ENCODE measurements around the gene SERPINB1. TPM values are rescaled to one million over a fixed set of nuclear protein-coding genes. Genes with fewer than 3 reads are reported as not detected.

The SERPINB1 gene
- polyA plus RNA-seq, 1 experiment = 22.4 TPM

- POLR2A ChIA-PET = no interaction called here
- H3K4me3 ChIP-seq (ENCODE audit: low read depth, low read length) = no peak overlapping the region
- no peak for TF ChIP-seq CTCF (IDR thresholded peaks at IDR 0.05; ENCODE audit: low read depth, low read length)
- no peaks in the 10 kb centered on the region for H3K27me3 ChIP-seq (ENCODE audit: control insufficient read depth, insufficient read depth, low read length)
- CTCF ChIA-PET = interaction anchor here (2.5 kb wide), 1 partner anchor 11 kb away, joined by 8 read pairs; no protein-coding TSS in a partner anchor
- no peak for DNase-seq (ENCODE audit: low read depth, low spot score)
- H3K27ac ChIP-seq (ENCODE audit: low read depth, low read length) = no peak overlapping the region
- H3K9me3 ChIP-seq (ENCODE audit: control insufficient read depth, insufficient read depth, low read length) = no peaks in the 10 kb centered on the region
These were observed 56.7 kb downstream of the SERPINB1 start for GRCh38 chr6:2784930-2785329.

- Histone ChIP-seq H3K27me3 (ENCODE audit: control insufficient read depth, insufficient read depth, low read length) (no peaks in the 10 kb centered on the region), H3K9me3 (ENCODE audit: control insufficient read depth, insufficient read depth, low read length) (no peaks in the 10 kb centered on the region), H3K27ac (ENCODE audit: low read depth, low read length) (no peak overlapping the region), H3K4me3 (ENCODE audit: low read depth, low read length) (no peak overlapping the region)
- CTCF ChIA-PET = interaction anchor here (0.8 to 2.5 kb wide), 9 partner anchors 10 to 205 kb away, joined by 3 to 11 read pairs (median 5); partner anchors contain the start of genes MYLK4 and WRNIP1
- POLR2A ChIA-PET = interaction anchor here (0.9 kb wide), 1 partner anchor 19 kb away, joined by 4 read pairs; the partner anchor contains the start of gene WRNIP1
- no peak for DNase-seq (ENCODE audit: low read depth, low spot score)
- TF ChIP-seq CTCF (IDR thresholded peaks at IDR 0.05; ENCODE audit: low read depth, low read length) = no peak
These were observed 57.6 kb downstream of the SERPINB1 start for GRCh38 chr6:2784061-2784460.

GRCh38 chr6:2783188-2783963 lies 58.3 kb downstream of the SERPINB1 start:
- DNase-seq (ENCODE audit: low read depth, low spot score) = no peak
- Histone ChIP-seq H3K9me3 (ENCODE audit: control insufficient read depth, insufficient read depth, low read length) (no peaks in the 10 kb centered on the region), H3K4me3 (ENCODE audit: low read depth, low read length) (no peak overlapping the region), H3K27me3 (ENCODE audit: control insufficient read depth, insufficient read depth, low read length) (no peaks in the 10 kb centered on the region), H3K27ac (ENCODE audit: low read depth, low read length) (no peak overlapping the region)
- 0 out of 2 replicates have a peak, but pooled peaks have one; percentile 5 for TF ChIP-seq CTCF (IDR thresholded peaks at IDR 0.05; ENCODE audit: low read depth, low read length)
- POLR2A ChIA-PET = interaction anchor here (0.9 kb wide), 1 partner anchor 18 kb away, joined by 4 read pairs; the partner anchor contains the start of gene WRNIP1
- CTCF ChIA-PET = interaction anchor here (0.8 to 2.5 kb wide), 11 partner anchors 10 to 206 kb away, joined by 3 to 11 read pairs (median 4); partner anchors contain the start of genes MYLK4 and WRNIP1

- TF ChIP-seq CTCF (IDR thresholded peaks at IDR 0.05; ENCODE audit: low read depth, low read length) = no peak
- ChIA-PET POLR2A (interaction anchor here (0.5 kb wide), 1 partner anchor 17 kb away, joined by 3 read pairs; no protein-coding TSS in a partner anchor), CTCF (interaction anchor here (0.9 to 2.5 kb wide), 6 partner anchors 9 to 170 kb away, joined by 3 to 8 read pairs (median 4); partner anchors contain the start of genes MYLK4 and WRNIP1)
- Histone ChIP-seq H3K27ac (ENCODE audit: low read depth, low read length) (no peak overlapping the region), H3K9me3 (ENCODE audit: control insufficient read depth, insufficient read depth, low read length) (no peaks in the 10 kb centered on the region), H3K4me3 (ENCODE audit: low read depth, low read length) (no peak overlapping the region), H3K27me3 (ENCODE audit: control insufficient read depth, insufficient read depth, low read length) (no peaks in the 10 kb centered on the region)
- DNase-seq (ENCODE audit: low read depth, low spot score) = no peak
These were observed 58.9 kb downstream of the SERPINB1 start for GRCh38 chr6:2782825-2783187.

- ChIA-PET POLR2A (interaction anchor here (0.5 kb wide), 1 partner anchor 17 kb away, joined by 3 read pairs; no protein-coding TSS in a partner anchor), CTCF (interaction anchor here (0.9 to 1.6 kb wide), 2 partner anchors 17 to 170 kb away, joined by 3 to 4 read pairs; partner anchors contain the start of gene WRNIP1)
- no peaks in the 10 kb centered on the region for H3K9me3 ChIP-seq (ENCODE audit: control insufficient read depth, insufficient read depth, low read length)
- DNase-seq (ENCODE audit: low read depth, low spot score) = no peak
- TF ChIP-seq CTCF (IDR thresholded peaks at IDR 0.05; ENCODE audit: low read depth, low read length) = no peak
- no peak overlapping the region for H3K4me3 ChIP-seq (ENCODE audit: low read depth, low read length)
- H3K27me3 ChIP-seq (ENCODE audit: control insufficient read depth, insufficient read depth, low read length) = no peaks in the 10 kb centered on the region
- no peak overlapping the region for H3K27ac ChIP-seq (ENCODE audit: low read depth, low read length)
These were observed 59.3 kb downstream of the SERPINB1 start for GRCh38 chr6:2782356-2782708.

Measured in AG04450 (cell line).